ENCODE results near the gene RNF20.
"Not testable (repeated sequence)": the region's sequence is repeated elsewhere in the genome, so short reads cannot be mapped to it uniquely, and the experiment has no call there.

Gene RNF20

DNA sequence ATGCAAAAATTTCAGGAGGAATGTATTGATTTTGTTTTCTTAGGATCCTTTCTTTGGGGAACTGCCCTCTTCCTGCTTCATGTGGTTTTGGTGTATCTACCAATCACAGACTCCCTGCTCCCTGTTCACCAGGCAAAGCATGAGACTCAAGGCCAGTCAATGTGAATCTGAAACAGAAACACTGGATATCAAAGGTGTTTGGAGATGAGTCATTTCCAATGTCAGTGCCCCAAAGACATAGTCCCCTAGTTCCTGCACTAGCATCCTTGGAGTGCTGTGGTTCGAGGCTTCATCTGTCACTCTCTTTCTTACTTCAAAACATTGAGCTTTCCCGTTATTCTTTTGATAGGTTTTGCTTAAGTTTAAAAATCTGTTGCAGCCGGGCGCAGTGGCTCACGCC is 53.0 kb downstream of the RNF20 start:
- Histone ChIP-seq H2BK12ac (ENCODE audit: low read length in 2 of 2) (no peak overlapping the region), H3K4me3 (ENCODE audit: insufficient read depth in 1 of 2, low read depth in 1 of 2, low read length in 2 of 2) (no peak overlapping the region), H3K36me3 (ENCODE audit: control insufficient read depth in 1 of 2, insufficient read depth in 2 of 2, low read depth in 1 of 2, low read length in 2 of 2) (no peaks in the 10 kb centered on the region), H3K27ac (ENCODE audit: low read length, poor library complexity, severe bottlenecking) (no peak overlapping the region), H3K14ac (ENCODE audit: low read length in 2 of 2) (no peak overlapping the region), H2BK15ac (ENCODE audit: low read depth, poor library complexity, severe bottlenecking) (no peak overlapping the region), H2AK5ac (ENCODE audit: low read length, severe bottlenecking) (no peak overlapping the region), H3K79me1 (replicated peaks; ENCODE audit: low read length, poor library complexity, severe bottlenecking) (no peaks in the 10 kb centered on the region), H3K4ac (ENCODE audit: low read depth in 1 of 2, low read length in 2 of 2) (no peak overlapping the region), H2AFZ (ENCODE audit: low read depth, low read length) (no peak overlapping the region), H2BK5ac (ENCODE audit: low read depth, low read length, poor library complexity, severe bottlenecking) (no peak overlapping the region), H3K18ac (ENCODE audit: low read depth in 1 of 2, low read length in 2 of 2) (no peak overlapping the region), H2BK120ac (ENCODE audit: low read depth, low read length) (no peak overlapping the region), H3K27me3 (ENCODE audit: control insufficient read depth in 1 of 2, insufficient read depth in 1 of 2, low read length in 2 of 2) (no peaks in the 10 kb centered on the region), H3K4me2 (ENCODE audit: low read length, poor library complexity, severe bottlenecking) (no peak overlapping the region), H4K8ac (ENCODE audit: low read length) (no peak overlapping the region), H3K23ac (ENCODE audit: low read length in 2 of 2) (no peak overlapping the region), H4K91ac (ENCODE audit: low read length) (no peak overlapping the region), H3K4me1 (ENCODE audit: control insufficient read depth, insufficient read depth, low read depth, low read length) (no peaks in the 10 kb centered on the region), H3K9me3 (ENCODE audit: control insufficient read depth, low read length) (no peaks in the 10 kb centered on the region), H3K9ac (ENCODE audit: low read length) (no peak overlapping the region)
- no peak for DNase-seq
- WGBS, result 93% methylated on average over 4 of the region's 5 CpGs

DNA sequence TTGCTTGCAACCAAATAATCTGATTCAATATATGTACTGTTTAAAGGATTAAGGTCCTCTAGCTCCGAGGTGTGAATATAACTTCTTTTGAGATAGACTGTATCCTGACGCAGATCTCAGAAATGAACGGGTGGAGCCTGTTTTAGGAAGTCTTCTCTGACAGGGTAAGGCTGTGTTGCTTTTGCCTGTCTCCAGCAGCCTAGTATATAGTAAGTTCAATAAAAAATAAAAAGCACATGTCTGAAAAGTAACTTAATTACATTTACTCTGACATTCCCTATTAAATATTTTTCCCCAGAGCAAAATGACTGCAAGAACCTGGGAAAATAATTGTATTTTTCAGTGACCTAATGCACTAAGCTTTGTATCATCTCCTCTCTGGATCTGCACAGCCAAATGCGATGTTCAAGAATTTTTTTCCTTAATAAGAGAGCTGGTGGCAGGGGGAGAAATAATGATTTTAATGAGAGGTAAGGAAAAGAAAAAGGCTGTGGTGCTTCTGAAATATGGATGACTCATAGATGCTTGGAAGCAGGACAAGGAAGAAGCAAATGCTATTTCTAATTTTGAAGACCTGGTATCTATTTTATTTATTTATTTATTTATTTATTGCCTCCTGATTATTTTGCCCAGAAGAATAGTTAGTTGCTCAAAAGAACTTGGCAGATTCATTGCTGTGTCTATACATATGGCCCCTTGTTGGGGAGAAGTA is 53.8 kb downstream of the RNF20 start:
- Histone ChIP-seq H3K27me3 (ENCODE audit: control insufficient read depth in 1 of 2, insufficient read depth in 1 of 2, low read length in 2 of 2) (peaks cover 0 to 7% of the 10 kb centered on the region in 2 experiments), H3K79me1 (replicated peaks; ENCODE audit: low read length, poor library complexity, severe bottlenecking) (no peaks in the 10 kb centered on the region), H3K27ac (ENCODE audit: low read length, poor library complexity, severe bottlenecking) (no peak overlapping the region), H2BK15ac (ENCODE audit: low read depth, poor library complexity, severe bottlenecking) (no peak overlapping the region), H3K9ac (ENCODE audit: low read length) (no peak overlapping the region), H2BK12ac (ENCODE audit: low read length in 2 of 2) (no peak overlapping the region), H3K14ac (ENCODE audit: low read length in 2 of 2) (no peak overlapping the region), H4K91ac (ENCODE audit: low read length) (no peak overlapping the region), H3K4me3 (ENCODE audit: insufficient read depth in 1 of 2, low read depth in 1 of 2, low read length in 2 of 2) (no peak overlapping the region), H3K9me3 (ENCODE audit: control insufficient read depth, low read length) (no peaks in the 10 kb centered on the region), H2AK5ac (ENCODE audit: low read length, severe bottlenecking) (no peak overlapping the region), H2BK5ac (ENCODE audit: low read depth, low read length, poor library complexity, severe bottlenecking) (no peak overlapping the region), H2AFZ (ENCODE audit: low read depth, low read length) (no peak overlapping the region), H3K4ac (ENCODE audit: low read depth in 1 of 2, low read length in 2 of 2) (no peak overlapping the region), H4K8ac (ENCODE audit: low read length) (no peak overlapping the region), H3K36me3 (ENCODE audit: control insufficient read depth in 1 of 2, insufficient read depth in 2 of 2, low read depth in 1 of 2, low read length in 2 of 2) (no peaks in the 10 kb centered on the region), H3K23ac (ENCODE audit: low read length in 2 of 2) (no peak overlapping the region), H3K18ac (ENCODE audit: low read depth in 1 of 2, low read length in 2 of 2) (no peak overlapping the region), H2BK120ac (ENCODE audit: low read depth, low read length) (no peak overlapping the region), H3K4me1 (ENCODE audit: control insufficient read depth, insufficient read depth, low read depth, low read length) (no peaks in the 10 kb centered on the region), H3K4me2 (ENCODE audit: low read length, poor library complexity, severe bottlenecking) (no peak overlapping the region)
- 87% methylated on average over 4 of the region's 4 CpGs for WGBS
- DNase-seq, result no peak

DNA sequence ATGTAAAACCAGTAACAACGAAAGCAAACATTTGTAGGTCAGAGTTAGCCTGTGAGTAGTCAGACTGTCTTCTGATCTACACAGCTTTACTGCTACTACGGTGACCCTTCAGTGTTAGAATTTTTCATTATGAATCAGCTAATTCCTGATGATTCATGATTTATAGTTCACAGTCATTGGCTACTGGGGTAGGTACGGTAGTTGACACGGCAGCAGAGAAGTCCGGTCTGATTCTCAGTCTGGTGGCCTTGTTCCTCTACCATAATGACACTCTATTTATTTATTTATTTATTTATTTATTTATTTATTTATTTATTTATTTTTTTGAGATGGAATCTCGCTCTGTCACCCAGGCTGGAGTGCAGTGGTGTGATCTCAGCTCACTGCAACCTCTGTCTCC is 56.4 kb downstream of the RNF20 start:
- H4K8ac ChIP-seq (ENCODE audit: low read length); H3K9ac ChIP-seq (ENCODE audit: low read length); H3K4me3 ChIP-seq (ENCODE audit: insufficient read depth in 1 of 2, low read depth in 1 of 2, low read length in 2 of 2); H3K4ac ChIP-seq (ENCODE audit: low read depth in 1 of 2, low read length in 2 of 2); H2BK15ac ChIP-seq (ENCODE audit: low read depth, poor library complexity, severe bottlenecking); H3K27ac ChIP-seq (ENCODE audit: low read length, poor library complexity, severe bottlenecking); H3K4me2 ChIP-seq (ENCODE audit: low read length, poor library complexity, severe bottlenecking); H3K9me3 ChIP-seq (ENCODE audit: control insufficient read depth, low read length); H3K14ac ChIP-seq (ENCODE audit: low read length in 2 of 2); H2BK12ac ChIP-seq (ENCODE audit: low read length in 2 of 2); DNase-seq; H4K91ac ChIP-seq (ENCODE audit: low read length); H3K4me1 ChIP-seq (ENCODE audit: control insufficient read depth, insufficient read depth, low read depth, low read length); H3K36me3 ChIP-seq (ENCODE audit: control insufficient read depth in 1 of 2, insufficient read depth in 2 of 2, low read depth in 1 of 2, low read length in 2 of 2); H3K18ac ChIP-seq (ENCODE audit: low read depth in 1 of 2, low read length in 2 of 2); H3K23ac ChIP-seq (ENCODE audit: low read length in 2 of 2); H2AK5ac ChIP-seq (ENCODE audit: low read length, severe bottlenecking); H2AFZ ChIP-seq (ENCODE audit: low read depth, low read length); H3K79me1 ChIP-seq (replicated peaks; ENCODE audit: low read length, poor library complexity, severe bottlenecking); H2BK120ac ChIP-seq (ENCODE audit: low read depth, low read length); H2BK5ac ChIP-seq (ENCODE audit: low read depth, low read length, poor library complexity, severe bottlenecking): not testable (repeated sequence)
- H3K27me3 ChIP-seq (ENCODE audit: control insufficient read depth in 1 of 2, insufficient read depth in 1 of 2, low read length in 2 of 2), result peaks cover 3 to 15% of the 10 kb centered on the region in 2 experiments
- 90% methylated on average over 3 of the region's 6 CpGs for WGBS

DNA sequence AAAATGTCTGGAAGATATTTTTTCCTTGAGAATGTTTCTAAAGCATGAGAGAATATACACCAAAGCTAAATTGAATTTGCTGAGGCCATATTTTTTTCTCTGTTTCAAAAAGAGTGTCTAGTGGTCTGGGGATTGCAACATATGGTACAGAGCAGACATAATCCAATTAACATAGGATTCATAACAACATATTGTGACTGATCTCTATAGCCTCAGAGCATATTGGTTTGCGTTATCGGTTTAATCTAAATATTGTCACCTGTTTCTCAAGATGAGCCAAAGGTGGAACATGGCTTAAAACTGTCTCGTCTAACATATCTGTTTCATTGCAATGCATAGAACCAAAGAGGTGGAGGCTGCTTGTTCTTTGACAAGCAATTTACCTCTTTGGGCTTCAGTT is 57.2 kb downstream of the RNF20 start:
- H3K14ac ChIP-seq (ENCODE audit: low read length in 2 of 2), result no peak overlapping the region
- no peak overlapping the region for H2BK5ac ChIP-seq (ENCODE audit: low read depth, low read length, poor library complexity, severe bottlenecking)
- no peaks in the 10 kb centered on the region for H3K79me1 ChIP-seq (replicated peaks; ENCODE audit: low read length, poor library complexity, severe bottlenecking)
- H3K4me3 ChIP-seq (ENCODE audit: insufficient read depth in 1 of 2, low read depth in 1 of 2, low read length in 2 of 2), result no peak overlapping the region
- H3K36me3 ChIP-seq (ENCODE audit: control insufficient read depth in 1 of 2, insufficient read depth in 2 of 2, low read depth in 1 of 2, low read length in 2 of 2), result no peaks in the 10 kb centered on the region
- H3K27me3 ChIP-seq (ENCODE audit: control insufficient read depth in 1 of 2, insufficient read depth in 1 of 2, low read length in 2 of 2), result peaks cover 3 to 21% of the 10 kb centered on the region in 2 experiments
- no peak overlapping the region for H2BK15ac ChIP-seq (ENCODE audit: low read depth, poor library complexity, severe bottlenecking)
- 93% methylated on average over 3 of the region's 3 CpGs for WGBS
- no peak overlapping the region for H3K27ac ChIP-seq (ENCODE audit: low read length, poor library complexity, severe bottlenecking)
- H3K4ac ChIP-seq (ENCODE audit: low read depth in 1 of 2, low read length in 2 of 2), result no peak overlapping the region
- no peak overlapping the region for H3K9ac ChIP-seq (ENCODE audit: low read length)
- H2AK5ac ChIP-seq (ENCODE audit: low read length, severe bottlenecking), result no peak overlapping the region
- H3K18ac ChIP-seq (ENCODE audit: low read depth in 1 of 2, low read length in 2 of 2), result no peak overlapping the region
- H3K4me1 ChIP-seq (ENCODE audit: control insufficient read depth, insufficient read depth, low read depth, low read length), result no peaks in the 10 kb centered on the region
- H2BK120ac ChIP-seq (ENCODE audit: low read depth, low read length), result no peak overlapping the region
- H3K4me2 ChIP-seq (ENCODE audit: low read length, poor library complexity, severe bottlenecking), result no peak overlapping the region
- H2AFZ ChIP-seq (ENCODE audit: low read depth, low read length), result no peak overlapping the region
- no peak overlapping the region for H2BK12ac ChIP-seq (ENCODE audit: low read length in 2 of 2)
- H4K91ac ChIP-seq (ENCODE audit: low read length), result no peak overlapping the region
- no peaks in the 10 kb centered on the region for H3K9me3 ChIP-seq (ENCODE audit: control insufficient read depth, low read length)
- no peak overlapping the region for H4K8ac ChIP-seq (ENCODE audit: low read length)
- no peak for DNase-seq
- no peak overlapping the region for H3K23ac ChIP-seq (ENCODE audit: low read length in 2 of 2)

All from mesenchymal stem cell (in vitro differentiated cells and primary cell).